Measurements from ENCODE around the gene IL10RB. TPM values are rescaled to one million over a fixed set of nuclear protein-coding genes. Genes with fewer than 3 reads are reported as not detected.
A peak's percentile ranks its signal among the peaks of the same experiment; 100 is the strongest.
"Not testable (repeated sequence)": the region's sequence is repeated elsewhere in the genome, so short reads cannot be mapped to it uniquely, and the experiment has no call there.

IL10RB gene
- total RNA-seq, 2 experiments from 2014 or later: 25.3 to 25.9 TPM

GRCh38 chr21:33236013-33236686 lies 30.0 kb upstream of the IL10RB start:
- DNase-seq: no peak
- Mint-ChIP-seq H3K9me3 (no peaks in the 10 kb centered on the region), H3K4me3 (no peak overlapping the region), H3K36me3 (peaks cover 48% of the 10 kb centered on the region), H3K27me3 (no peaks in the 10 kb centered on the region), H3K27ac (peak overlapping the region; percentile 90), H3K4me1 (peaks cover 73% of the 10 kb centered on the region)

GRCh38 chr21:33236766-33237165 lies 29.4 kb upstream of the IL10RB start:
- Mint-ChIP-seq H3K4me1 (peaks cover 76% of the 10 kb centered on the region), H3K27me3 (no peaks in the 10 kb centered on the region), H3K27ac (peak overlapping the region; percentile 90), H3K36me3 (peaks cover 50% of the 10 kb centered on the region), H3K4me3 (no peak overlapping the region), H3K9me3 (no peaks in the 10 kb centered on the region)
- no peak for DNase-seq

- DNase-seq: no peak
- Mint-ChIP-seq H3K36me3 (peaks cover 53% of the 10 kb centered on the region), H3K4me1 (peaks cover 75% of the 10 kb centered on the region), H3K27ac (peak overlapping the region; percentile 90), H3K4me3 (peak overlapping the region; percentile 23), H3K9me3 (peaks cover 1% of the 10 kb centered on the region), H3K27me3 (no peaks in the 10 kb centered on the region)
Measured at GRCh38 chr21:33237486-33237885, 28.7 kb upstream of the IL10RB start.

- peaks cover 53% of the 10 kb centered on the region for H3K36me3 Mint-ChIP-seq
- H3K27ac Mint-ChIP-seq: peak overlapping the region; percentile 90
- no peak for DNase-seq
- H3K9me3 Mint-ChIP-seq: peaks cover 1% of the 10 kb centered on the region
- H3K4me3 Mint-ChIP-seq: peak overlapping the region; percentile 56
- H3K4me1 Mint-ChIP-seq: peaks cover 70% of the 10 kb centered on the region
- H3K27me3 Mint-ChIP-seq: no peaks in the 10 kb centered on the region
Measured at GRCh38 chr21:33238146-33238545, 28.0 kb upstream of the IL10RB start.

GRCh38 chr21:33238565-33239255 lies 27.5 kb upstream of the IL10RB start:
- Mint-ChIP-seq H3K4me3 (peak overlapping the region; percentile 56), H3K27ac (peak overlapping the region; percentile 90), H3K4me1 (peaks cover 74% of the 10 kb centered on the region), H3K36me3 (peaks cover 54% of the 10 kb centered on the region), H3K9me3 (peaks cover 1% of the 10 kb centered on the region), H3K27me3 (no peaks in the 10 kb centered on the region)
- no peak for DNase-seq

- H3K9me3 Mint-ChIP-seq, DNase-seq, H3K27me3 Mint-ChIP-seq, H3K4me3 Mint-ChIP-seq: not testable (repeated sequence)
- peaks cover 77% of the 10 kb centered on the region for H3K4me1 Mint-ChIP-seq
- peak overlapping the region; percentile 90 for H3K27ac Mint-ChIP-seq
- peaks cover 57% of the 10 kb centered on the region for H3K36me3 Mint-ChIP-seq
Measured at GRCh38 chr21:33239559-33240127, 26.5 kb upstream of the IL10RB start.

GRCh38 chr21:33240404-33240803 lies 25.8 kb upstream of the IL10RB start:
- H3K27ac Mint-ChIP-seq: peak overlapping the region; percentile 36
- no peak overlapping the region for H3K4me3 Mint-ChIP-seq
- H3K36me3 Mint-ChIP-seq: peaks cover 63% of the 10 kb centered on the region
- DNase-seq: no peak
- no peaks in the 10 kb centered on the region for H3K27me3 Mint-ChIP-seq
- peaks cover 1% of the 10 kb centered on the region for H3K9me3 Mint-ChIP-seq
- peaks cover 82% of the 10 kb centered on the region for H3K4me1 Mint-ChIP-seq

GRCh38 chr21:33241846-33242245 lies 24.3 kb upstream of the IL10RB start:
- Mint-ChIP-seq H3K27me3 (no peaks in the 10 kb centered on the region), H3K36me3 (peaks cover 69% of the 10 kb centered on the region), H3K4me1 (peaks cover 88% of the 10 kb centered on the region), H3K9me3 (peaks cover 7% of the 10 kb centered on the region), H3K27ac (peak overlapping the region; percentile 82), H3K4me3 (no peak overlapping the region)
- DNase-seq: no peak

GRCh38 chr21:33242846-33243245 lies 23.3 kb upstream of the IL10RB start:
- not testable (repeated sequence) for DNase-seq
- H3K27ac Mint-ChIP-seq: peak overlapping the region; percentile 99

GRCh38 chr21:33244082-33244778 lies 21.9 kb upstream of the IL10RB start:
- Mint-ChIP-seq H3K27ac (peak overlapping the region; percentile 99), H3K4me3 (peak overlapping the region; percentile 66), H3K36me3 (peaks cover 86% of the 10 kb centered on the region), H3K27me3 (no peaks in the 10 kb centered on the region), H3K4me1 (peaks cover 89% of the 10 kb centered on the region), H3K9me3 (peaks cover 7% of the 10 kb centered on the region)
- DNase-seq: no peak

More at GRCh38 chr21:33242846-33243245, 23.3 kb upstream of the IL10RB start:
- not testable (repeated sequence) for H3K9me3 Mint-ChIP-seq, H3K27me3 Mint-ChIP-seq, H3K4me3 Mint-ChIP-seq
- H3K36me3 Mint-ChIP-seq: peaks cover 74% of the 10 kb centered on the region
- peaks cover 89% of the 10 kb centered on the region for H3K4me1 Mint-ChIP-seq

GRCh38 chr21:33244779-33245105 lies 21.4 kb upstream of the IL10RB start:
- H3K9me3 Mint-ChIP-seq: peaks cover 7% of the 10 kb centered on the region
- no peak for DNase-seq
- H3K27ac Mint-ChIP-seq: peak overlapping the region; percentile 99
- H3K27me3 Mint-ChIP-seq: no peaks in the 10 kb centered on the region
- peak overlapping the region; percentile 1 for H3K4me3 Mint-ChIP-seq
- H3K4me1 Mint-ChIP-seq: peaks cover 91% of the 10 kb centered on the region
- peaks cover 89% of the 10 kb centered on the region for H3K36me3 Mint-ChIP-seq

- H3K36me3 Mint-ChIP-seq: peaks cover 90% of the 10 kb centered on the region
- H3K27me3 Mint-ChIP-seq: no peaks in the 10 kb centered on the region
- peaks cover 86% of the 10 kb centered on the region for H3K4me1 Mint-ChIP-seq
- H3K4me3 Mint-ChIP-seq: no peak overlapping the region
- DNase-seq: no peak
- H3K9me3 Mint-ChIP-seq: peaks cover 7% of the 10 kb centered on the region
- peak overlapping the region; percentile 99 for H3K27ac Mint-ChIP-seq
Measured at GRCh38 chr21:33245289-33245918, 20.8 kb upstream of the IL10RB start.

GRCh38 chr21:33246506-33246905 lies 19.7 kb upstream of the IL10RB start:
- H3K27me3 Mint-ChIP-seq: no peaks in the 10 kb centered on the region
- H3K27ac Mint-ChIP-seq: peak overlapping the region; percentile 99
- peaks cover 7% of the 10 kb centered on the region for H3K9me3 Mint-ChIP-seq
- H3K36me3 Mint-ChIP-seq: peaks cover 96% of the 10 kb centered on the region
- H3K4me1 Mint-ChIP-seq: peaks cover 77% of the 10 kb centered on the region
- H3K4me3 Mint-ChIP-seq: peak overlapping the region; percentile 6
- no peak for DNase-seq

- Mint-ChIP-seq H3K27ac (peak overlapping the region; percentile 99), H3K4me3 (peak overlapping the region; percentile 32), H3K36me3 (peaks cover 91% of the 10 kb centered on the region), H3K27me3 (no peaks in the 10 kb centered on the region), H3K4me1 (peaks cover 72% of the 10 kb centered on the region), H3K9me3 (peaks cover 7% of the 10 kb centered on the region)
- DNase-seq: no peak
Measured at GRCh38 chr21:33246963-33247362, 19.2 kb upstream of the IL10RB start.

- Mint-ChIP-seq H3K27me3 (no peaks in the 10 kb centered on the region), H3K9me3 (peaks cover 6% of the 10 kb centered on the region), H3K4me1 (peaks cover 71% of the 10 kb centered on the region), H3K27ac (peak overlapping the region; percentile 99), H3K4me3 (peak overlapping the region; percentile 32), H3K36me3 (peaks cover 87% of the 10 kb centered on the region)
- no peak for DNase-seq
Measured at GRCh38 chr21:33247599-33247998, 18.6 kb upstream of the IL10RB start.

Data from activated naive CD8-positive, alpha-beta T cell treated with anti-CD3 and anti-CD28 coated beads for 36 hours (primary cell).